ENCODE results near the gene DIDO1. TPM values are rescaled to one million over a fixed set of nuclear protein-coding genes. Genes with fewer than 3 reads are reported as not detected.

The DIDO1 gene
- total RNA-seq, 1 experiment from 2014 or later, result 33.2 TPM

GRCh38 chr20:62971211-62971949 is 45.1 kb upstream of the DIDO1 start:
- Histone ChIP-seq H3K9me3 (ENCODE audit: low read length) (no peaks in the 10 kb centered on the region), H3K79me2 (ENCODE audit: low read length) (no peaks in the 10 kb centered on the region), H2AFZ (ENCODE audit: low read length) (no peak overlapping the region), H3K36me3 (ENCODE audit: low read depth, low read length) (no peaks in the 10 kb centered on the region), H4K20me1 (ENCODE audit: low read length) (no peaks in the 10 kb centered on the region), H3K4me2 (ENCODE audit: low read length) (no peak overlapping the region), H3K4me1 (ENCODE audit: insufficient read depth, low read length) (peaks cover 5% of the 10 kb centered on the region; the same call in 1 of the 2 replicates), H3K27ac (ENCODE audit: low read length) (no peak overlapping the region), H3K27me3 (ENCODE audit: low read length) (peaks cover 31% of the 10 kb centered on the region), H3K9ac (ENCODE audit: low read length) (no peak overlapping the region), H3F3A (ENCODE audit: low read length, unreplicated experiment) (no peaks in the 10 kb centered on the region), H3K9me2 (replicated peaks; ENCODE audit: low read length) (no peaks in the 10 kb centered on the region), H3K4me3 (ENCODE audit: low read length) (no peak overlapping the region)
- intact Hi-C loops (cut with micrococcal nuclease), result no loop called here
- no TSS peak for BruUV-seq (replicated peaks)
- DNase-seq (no peak), ATAC-seq (no peak)
- TF ChIP-seq CTCF (conservative IDR thresholded peaks at IDR 0.05; ENCODE audit: low read depth, low read length) (no peak), EZH2 (IDR thresholded peaks at IDR 0.05; ENCODE audit: low read length, unreplicated experiment) (no peak), EZH2phosphoT487 (IDR thresholded peaks at IDR 0.05; ENCODE audit: borderline replicate concordance, low read length) (no peak)
- POLR2A ChIA-PET (ENCODE audit: unreplicated experiment), result no interaction called here
- CTCF ChIA-PET, result no interaction called here

- POLR2A ChIA-PET (ENCODE audit: unreplicated experiment), result no interaction called here
- CTCF ChIA-PET, result no interaction called here
These were observed 44.3 kb upstream of the DIDO1 start for GRCh38 chr20:62970307-62971210.

More at GRCh38 chr20:62970307-62971210, 44.3 kb upstream of the DIDO1 start:
- Histone ChIP-seq H3K27ac (ENCODE audit: low read length) (no peak overlapping the region), H3K4me2 (ENCODE audit: low read length) (no peak overlapping the region), H2AFZ (ENCODE audit: low read length) (no peak overlapping the region), H3K9ac (ENCODE audit: low read length) (no peak overlapping the region), H3F3A (ENCODE audit: low read length, unreplicated experiment) (no peaks in the 10 kb centered on the region), H3K4me1 (ENCODE audit: insufficient read depth, low read length) (peaks cover 5% of the 10 kb centered on the region; the same call in 1 of the 2 replicates), H3K27me3 (ENCODE audit: low read length) (peaks cover 29% of the 10 kb centered on the region), H3K9me3 (ENCODE audit: low read length) (no peaks in the 10 kb centered on the region), H3K79me2 (ENCODE audit: low read length) (no peaks in the 10 kb centered on the region), H4K20me1 (ENCODE audit: low read length) (no peaks in the 10 kb centered on the region), H3K4me3 (ENCODE audit: low read length) (no peak overlapping the region), H3K9me2 (replicated peaks; ENCODE audit: low read length) (no peaks in the 10 kb centered on the region), H3K36me3 (ENCODE audit: low read depth, low read length) (no peaks in the 10 kb centered on the region)
- no TSS peak for BruUV-seq (replicated peaks)
- DNase-seq, result no peak
- intact Hi-C loops (cut with micrococcal nuclease), result no loop called here
- ATAC-seq, result no peak
- no peak for TF ChIP-seq EZH2phosphoT487 (IDR thresholded peaks at IDR 0.05; ENCODE audit: borderline replicate concordance, low read length)
- no peak for TF ChIP-seq CTCF (conservative IDR thresholded peaks at IDR 0.05; ENCODE audit: low read depth, low read length)
- TF ChIP-seq EZH2 (IDR thresholded peaks at IDR 0.05; ENCODE audit: low read length, unreplicated experiment), result no peak

Data from PC-3 (cell line).